K562 (cell line): Measurements from ENCODE around the gene TRMT2A. TPM values are rescaled to one million over a fixed set of nuclear protein-coding genes. Genes with fewer than 3 reads are reported as not detected.

Experiments
- BDP1 ChIP-seq: IDR thresholded peaks from 3 replicates; pipeline ENCODE4 v1.6.1; 2011; ENCODE audit not compliant: insufficient read length, insufficient read depth
- CCAR2 ChIP-seq: fragments of 200-400 bp; formaldehyde crosslinking; IDR thresholded peaks from 2 replicates; pipeline ENCODE4 v1.6.1; 2017; ENCODE audit warnings: mild to moderate bottlenecking, low read depth, low read length
- DMBX1 ChIP-seq: fragments of 250-450 bp; sonication (Bioruptor Pico); IDR thresholded peaks from 2 replicates; pipeline ENCODE4 v1.8.0; 2022; ENCODE audit warnings: inconsistent platforms, mild to moderate bottlenecking, moderate library complexity, borderline replicate concordance
- ELF4 ChIP-seq: fragments of 450-650 bp; formaldehyde crosslinking; IDR thresholded peaks from 2 replicates; pipeline ENCODE4 v1.4.0; 2022; ENCODE audit warnings: missing genetic modification characterization
- GTF2F1 ChIP-seq: IDR thresholded peaks from 2 replicates; pipeline ENCODE4 v1.6.1; 2011; ENCODE audit warnings: low read depth, low read length, improper control_type of control experiment
- HDGF ChIP-seq: fragments of 450-650 bp; IDR thresholded peaks from 2 replicates; pipeline ENCODE4 v1.6.1; 2016
- MEF2D ChIP-seq: conservative IDR thresholded peaks from 2 replicates; pipeline ENCODE4 v1.6.1; 2016; ENCODE audit warnings: low read depth, missing genetic modification characterization, missing compliant biosample characterization
- NEUROD1 ChIP-seq: fragments of 150-350 bp; IDR thresholded peaks from 2 replicates; pipeline ENCODE4 v1.6.1; 2014; ENCODE audit warnings: borderline replicate concordance, low read length, low read depth; ENCODE audit not compliant: partially characterized antibody
- POLR2AphosphoS2 ChIP-seq: IDR thresholded peaks from 2 replicates; pipeline ENCODE4 v1.6.1; 2012; ENCODE audit warnings: low read length, improper control_type of control experiment
- POLR2B ChIP-seq: fragments of 450-650 bp; IDR thresholded peaks from 2 replicates; pipeline ENCODE4 v1.6.1; 2018; ENCODE audit warnings: low read depth; ENCODE audit not compliant: partially characterized antibody
- STAT5B ChIP-seq: fragments of 250-450 bp; sonication (Bioruptor Pico); IDR thresholded peaks from 2 replicates; pipeline ENCODE4 v1.8.0; 2021; ENCODE audit warnings: mild to moderate bottlenecking, inconsistent platforms
- TEAD4 ChIP-seq, 2 experiments: sonication (generic) in 1 of 2; formaldehyde crosslinking in 1 of 2; IDR thresholded peaks; 2 replicates each; pipeline versions ENCODE4 v1.6.1 to v1.8.0; 2012 to 2022; ENCODE audit warnings: borderline replicate concordance in 1 of 2, inconsistent platforms in 1 of 2, low read length in 1 of 2, mild to moderate bottlenecking in 1 of 2, missing genetic modification reagents in 1 of 2
- TGIF2 ChIP-seq: sonication (generic); formaldehyde crosslinking; IDR thresholded peaks from 2 replicates; pipeline ENCODE4 v1.8.1; 2022; ENCODE audit warnings: mild to moderate bottlenecking, missing genetic modification reagents, moderate library complexity
- ZC3H11A ChIP-seq: IDR thresholded peaks from 2 replicates; pipeline ENCODE4 v1.6.1; 2012; ENCODE audit warnings: low read depth, low read length, improper control_type of control experiment
- ZKSCAN3 ChIP-seq: fragments of 250-450 bp; sonication (Bioruptor Pico); IDR thresholded peaks from 2 replicates; pipeline ENCODE4 v1.4.0; 2020
- ZNF239 ChIP-seq: fragments of 250-450 bp; sonication (Bioruptor Pico); IDR thresholded peaks from 2 replicates; pipeline ENCODE4 v1.4.0; 2020; ENCODE audit warnings: mild to moderate bottlenecking
- ZNF263 ChIP-seq: sonication (generic); formaldehyde crosslinking; IDR thresholded peaks from 2 replicates; pipeline ENCODE4 v1.8.0; 2022; ENCODE audit warnings: mild to moderate bottlenecking, missing genetic modification reagents, borderline replicate concordance
- ZNF347 ChIP-seq: fragments of 450-650 bp; formaldehyde crosslinking; IDR thresholded peaks from 2 replicates; pipeline ENCODE4 v1.4.0; 2020; ENCODE audit warnings: low read depth, mild to moderate bottlenecking, moderate library complexity
- polyA plus RNA-seq, 8 experiments: library from polyadenylated mRNA; depleted of rRNA in 4 of 8; stranded (reverse) in 5 of 8; unstranded in 3 of 8; fragments of >200 nt; fragmentation: Nextera tagmentation in 2 of 8; fragmentation: Illumina TruSeq in 1 of 8; extraction: Ambion mirVana in 2 of 8; extraction: Trizol in 1 of 8; gene quantifications; 2 replicates each; pipeline versions ENCODE4 v1.2.1 to v1.2.3, GENCODE V29; 2011 to 2014; ENCODE audit warnings: inconsistent platforms in 1 of 8, missing spikeins in 1 of 8
- total RNA-seq, 7 experiments: library from RNA; depleted of rRNA in 6 of 7; stranded (reverse); fragments of >200 nt in 6 of 7; fragmentation: Illumina TruSeq in 2 of 7; extraction: Trizol in 2 of 7; gene quantifications; 2 replicates each; pipeline versions ENCODE4 v1.2.1 to v1.2.3, GENCODE V29; 2011 to 2021; ENCODE audit warnings: low replicate concordance in 1 of 7
- TF ChIP-seq, protein P1 (sequence below): sonication (generic); formaldehyde crosslinking; IDR thresholded peaks from 2 replicates; pipeline ENCODE4 v1.8.0; 2022; ENCODE audit warnings: missing genetic modification reagents, mild to moderate bottlenecking, borderline replicate concordance
- TF ChIP-seq, protein P2 (sequence below), 2 experiments: fragments of 150-350 bp in 1 of 2; IDR thresholded peaks; 2 replicates each; pipeline ENCODE4 v1.6.1; 2012 to 2016; ENCODE audit warnings: low read depth in 2 of 2, low read length in 2 of 2, mild to moderate bottlenecking in 1 of 2, moderate library complexity in 1 of 2
- TF ChIP-seq, protein P3 (sequence below): sonication (generic); formaldehyde crosslinking; IDR thresholded peaks from 2 replicates; pipeline ENCODE4 v1.8.1; 2022; ENCODE audit warnings: missing genetic modification reagents

TRMT2A gene
- total and polyA plus RNA-seq, 9 of the 15 experiments (the other 6 are each of a cell fraction or from before 2014, with no cell fraction given): 1.6 to 265 (median 140) TPM

DNA sequence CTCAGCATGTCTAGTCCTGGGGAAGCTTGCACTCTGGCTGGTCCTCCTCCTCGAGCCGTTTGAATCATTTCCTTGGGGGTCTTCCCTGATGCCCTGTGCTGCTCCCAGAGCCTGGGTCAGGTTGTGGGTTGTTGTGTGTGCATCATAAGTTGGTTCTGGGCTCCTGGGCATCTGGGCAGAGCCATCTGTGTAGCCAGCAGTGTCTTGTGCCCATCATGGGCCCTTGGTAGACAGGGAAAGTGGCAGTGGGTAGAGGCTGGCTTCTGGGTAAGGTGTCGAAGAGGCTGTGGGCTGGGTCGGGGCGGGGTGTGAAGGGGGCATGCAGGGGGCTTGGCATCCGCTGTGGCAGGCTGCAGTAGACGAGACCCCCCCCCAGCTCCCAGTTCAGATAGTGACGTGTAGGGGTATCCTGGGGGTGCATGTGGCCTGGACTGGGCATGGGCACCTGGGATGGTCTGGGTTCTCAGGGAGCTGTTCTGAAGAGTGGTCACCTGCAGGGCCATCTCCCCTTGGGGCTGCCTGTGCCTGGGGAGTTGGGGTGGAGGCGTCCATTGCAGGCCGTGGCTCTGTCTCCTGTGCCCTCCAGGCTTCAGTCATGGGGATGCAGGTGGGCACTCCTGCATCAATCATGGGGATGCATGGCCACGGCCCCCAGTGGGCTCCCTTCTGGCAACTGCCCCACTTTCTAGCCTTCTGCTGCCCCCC is 7.2 kb upstream of the TRMT2A start (continued):
- TF ChIP-seq ZNF263 (no peak), DMBX1 (CRISPR knock-in tag) (no peak), HDGF (no peak), TEAD4 (IDR thresholded peaks at IDR 0.05; ENCODE audit: low read length) (0 out of 2 replicates have a peak, but pooled peaks have one; percentile 2), TEAD4 (CRISPR knock-in tag; IDR thresholded peaks at IDR 0.05; ENCODE audit: borderline replicate concordance) (no peak), NEUROD1 (no peak), ZNF239 (CRISPR knock-in tag) (no peak), STAT5B (CRISPR knock-in tag) (no peak), POLR2AphosphoS2 (peak; percentile 82; the same call in 1 of the 2 replicates), ZNF347 (CRISPR knock-in tag) (no peak), GTF2F1 (0 out of 2 replicates have a peak, but pooled peaks have one; percentile 68), TGIF2 (no peak), ZKSCAN3 (CRISPR knock-in tag) (no peak), POLR2B (peak; percentile 12), ELF4 (CRISPR knock-in tag) (0 out of 2 replicates have a peak, but pooled peaks have one; percentile 24), MEF2D (no peak), BDP1 (no peak), CCAR2 (no peak), ZC3H11A (peak; percentile 72; the same call in 1 of the 2 replicates)
- TF ChIP-seq, protein P1, sequence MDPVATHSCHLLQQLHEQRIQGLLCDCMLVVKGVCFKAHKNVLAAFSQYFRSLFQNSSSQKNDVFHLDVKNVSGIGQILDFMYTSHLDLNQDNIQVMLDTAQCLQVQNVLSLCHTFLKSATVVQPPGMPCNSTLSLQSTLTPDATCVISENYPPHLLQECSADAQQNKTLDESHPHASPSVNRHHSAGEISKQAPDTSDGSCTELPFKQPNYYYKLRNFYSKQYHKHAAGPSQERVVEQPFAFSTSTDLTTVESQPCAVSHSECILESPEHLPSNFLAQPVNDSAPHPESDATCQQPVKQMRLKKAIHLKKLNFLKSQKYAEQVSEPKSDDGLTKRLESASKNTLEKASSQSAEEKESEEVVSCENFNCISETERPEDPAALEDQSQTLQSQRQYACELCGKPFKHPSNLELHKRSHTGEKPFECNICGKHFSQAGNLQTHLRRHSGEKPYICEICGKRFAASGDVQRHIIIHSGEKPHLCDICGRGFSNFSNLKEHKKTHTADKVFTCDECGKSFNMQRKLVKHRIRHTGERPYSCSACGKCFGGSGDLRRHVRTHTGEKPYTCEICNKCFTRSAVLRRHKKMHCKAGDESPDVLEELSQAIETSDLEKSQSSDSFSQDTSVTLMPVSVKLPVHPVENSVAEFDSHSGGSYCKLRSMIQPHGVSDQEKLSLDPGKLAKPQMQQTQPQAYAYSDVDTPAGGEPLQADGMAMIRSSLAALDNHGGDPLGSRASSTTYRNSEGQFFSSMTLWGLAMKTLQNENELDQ: no peak
- TF ChIP-seq, protein P2, sequence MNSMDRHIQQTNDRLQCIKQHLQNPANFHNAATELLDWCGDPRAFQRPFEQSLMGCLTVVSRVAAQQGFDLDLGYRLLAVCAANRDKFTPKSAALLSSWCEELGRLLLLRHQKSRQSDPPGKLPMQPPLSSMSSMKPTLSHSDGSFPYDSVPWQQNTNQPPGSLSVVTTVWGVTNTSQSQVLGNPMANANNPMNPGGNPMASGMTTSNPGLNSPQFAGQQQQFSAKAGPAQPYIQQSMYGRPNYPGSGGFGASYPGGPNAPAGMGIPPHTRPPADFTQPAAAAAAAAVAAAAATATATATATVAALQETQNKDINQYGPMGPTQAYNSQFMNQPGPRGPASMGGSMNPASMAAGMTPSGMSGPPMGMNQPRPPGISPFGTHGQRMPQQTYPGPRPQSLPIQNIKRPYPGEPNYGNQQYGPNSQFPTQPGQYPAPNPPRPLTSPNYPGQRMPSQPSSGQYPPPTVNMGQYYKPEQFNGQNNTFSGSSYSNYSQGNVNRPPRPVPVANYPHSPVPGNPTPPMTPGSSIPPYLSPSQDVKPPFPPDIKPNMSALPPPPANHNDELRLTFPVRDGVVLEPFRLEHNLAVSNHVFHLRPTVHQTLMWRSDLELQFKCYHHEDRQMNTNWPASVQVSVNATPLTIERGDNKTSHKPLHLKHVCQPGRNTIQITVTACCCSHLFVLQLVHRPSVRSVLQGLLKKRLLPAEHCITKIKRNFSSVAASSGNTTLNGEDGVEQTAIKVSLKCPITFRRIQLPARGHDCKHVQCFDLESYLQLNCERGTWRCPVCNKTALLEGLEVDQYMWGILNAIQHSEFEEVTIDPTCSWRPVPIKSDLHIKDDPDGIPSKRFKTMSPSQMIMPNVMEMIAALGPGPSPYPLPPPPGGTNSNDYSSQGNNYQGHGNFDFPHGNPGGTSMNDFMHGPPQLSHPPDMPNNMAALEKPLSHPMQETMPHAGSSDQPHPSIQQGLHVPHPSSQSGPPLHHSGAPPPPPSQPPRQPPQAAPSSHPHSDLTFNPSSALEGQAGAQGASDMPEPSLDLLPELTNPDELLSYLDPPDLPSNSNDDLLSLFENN (IDR thresholded peaks at IDR 0.05; ENCODE audit: low read depth in 2 of 2, low read length in 2 of 2): no peak
- TF ChIP-seq, protein P3, sequence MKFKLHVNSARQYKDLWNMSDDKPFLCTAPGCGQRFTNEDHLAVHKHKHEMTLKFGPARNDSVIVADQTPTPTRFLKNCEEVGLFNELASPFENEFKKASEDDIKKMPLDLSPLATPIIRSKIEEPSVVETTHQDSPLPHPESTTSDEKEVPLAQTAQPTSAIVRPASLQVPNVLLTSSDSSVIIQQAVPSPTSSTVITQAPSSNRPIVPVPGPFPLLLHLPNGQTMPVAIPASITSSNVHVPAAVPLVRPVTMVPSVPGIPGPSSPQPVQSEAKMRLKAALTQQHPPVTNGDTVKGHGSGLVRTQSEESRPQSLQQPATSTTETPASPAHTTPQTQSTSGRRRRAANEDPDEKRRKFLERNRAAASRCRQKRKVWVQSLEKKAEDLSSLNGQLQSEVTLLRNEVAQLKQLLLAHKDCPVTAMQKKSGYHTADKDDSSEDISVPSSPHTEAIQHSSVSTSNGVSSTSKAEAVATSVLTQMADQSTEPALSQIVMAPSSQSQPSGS (CRISPR knock-in tag): no peak
